Astrocyte (in vitro differentiated cells and primary cell): ENCODE measurements around the gene MMP1. TPM values are rescaled to one million over a fixed set of nuclear protein-coding genes. Genes with fewer than 3 reads are reported as not detected.

Experiments
- DNase-seq: peaks from one replicate; pipeline ENCODE4 v3.0.0-alpha.2; 2010; ENCODE audit warnings: low read depth
- FAIRE-seq: peaks from 2 replicates; lab custom pipeline; 2011; peaks lifted over from hg19 to GRCh38; lab: Jason Lieb, UNC
- H2AFZ ChIP-seq: 2 replicates; pipeline ENCODE4 v1.6.0; 2012; ENCODE audit warnings: low read depth, low read length, inconsistent platforms
- H3K27ac ChIP-seq: 2 replicates; pipeline ENCODE4 v1.5.1; 2011; ENCODE audit warnings: low read depth, low read length, inconsistent platforms
- H3K27me3 ChIP-seq: 2 replicates; pipeline ENCODE4 v1.6.0; 2011; ENCODE audit warnings: low read length, inconsistent platforms; ENCODE audit not compliant: insufficient read depth
- H3K36me3 ChIP-seq: 2 replicates; pipeline ENCODE4 v1.5.1; 2011; ENCODE audit warnings: low read length, inconsistent platforms; ENCODE audit not compliant: insufficient read depth
- H3K4me1 ChIP-seq: 2 replicates; pipeline ENCODE4 v1.5.1; 2011; ENCODE audit warnings: low read length, inconsistent platforms; ENCODE audit not compliant: insufficient read depth
- H3K4me2 ChIP-seq: 2 replicates; pipeline ENCODE4 v1.6.0; 2012; ENCODE audit warnings: low read length, inconsistent platforms
- H3K4me3 ChIP-seq: 2 replicates; pipeline ENCODE4 v1.5.1; 2011; ENCODE audit warnings: low read depth, mild to moderate bottlenecking, low read length, inconsistent platforms; ENCODE audit not compliant: insufficient read depth
- H3K79me2 ChIP-seq: 2 replicates; pipeline ENCODE4 v1.6.0; 2012; ENCODE audit warnings: mild to moderate bottlenecking, low read length, inconsistent platforms; ENCODE audit not compliant: insufficient read depth
- H3K9ac ChIP-seq: 2 replicates; pipeline ENCODE4 v1.6.0; 2012; ENCODE audit warnings: mild to moderate bottlenecking, low read length, inconsistent platforms
- H3K9me3 ChIP-seq: 2 replicates; pipeline ENCODE4 v1.5.1; 2012; ENCODE audit warnings: low read depth, mild to moderate bottlenecking, low read length, inconsistent platforms; ENCODE audit not compliant: insufficient read depth
- H4K20me1 ChIP-seq: 2 replicates; pipeline ENCODE4 v1.6.0; 2012; ENCODE audit warnings: low read length, inconsistent platforms; ENCODE audit not compliant: insufficient read depth
- H3K27ac Mint-ChIP-seq: one replicate; pipeline ENCODE4 v1.8.0; 2021; ENCODE audit warnings: mild to moderate bottlenecking, mixed read lengths; ENCODE audit not compliant: unreplicated experiment
- H3K27me3 Mint-ChIP-seq: one replicate; pipeline ENCODE4 v1.8.0; 2021; ENCODE audit warnings: low read depth, mixed read lengths; ENCODE audit not compliant: unreplicated experiment
- H3K36me3 Mint-ChIP-seq: one replicate; pipeline ENCODE4 v1.8.0; 2021; ENCODE audit warnings: low read depth, mixed read lengths; ENCODE audit not compliant: unreplicated experiment
- H3K4me1 Mint-ChIP-seq: one replicate; pipeline ENCODE4 v1.8.0; 2021; ENCODE audit warnings: low read depth, mixed read lengths; ENCODE audit not compliant: unreplicated experiment
- H3K4me3 Mint-ChIP-seq: one replicate; pipeline ENCODE4 v1.8.0; 2021; ENCODE audit warnings: mild to moderate bottlenecking, moderate library complexity, mixed read lengths; ENCODE audit not compliant: unreplicated experiment
- H3K9me3 Mint-ChIP-seq: one replicate; pipeline ENCODE4 v1.8.0; 2021; ENCODE audit warnings: mild to moderate bottlenecking, mixed read lengths; ENCODE audit not compliant: unreplicated experiment
- EZH2 ChIP-seq: IDR thresholded peaks from 2 replicates; pipeline ENCODE4 v1.6.1; 2012; ENCODE audit warnings: mild to moderate bottlenecking, low read length, inconsistent platforms; ENCODE audit not compliant: insufficient read depth
- total RNA-seq: library from RNA; stranded (reverse); gene quantifications from 2 replicates; pipeline ENCODE4 v1.2.1, GENCODE V29; 2021
- TF ChIP-seq, protein P1 (sequence below): IDR thresholded peaks from 2 replicates; pipeline ENCODE4 v1.5.1; 2011; ENCODE audit warnings: low read depth, mild to moderate bottlenecking, inconsistent platforms, low read length, moderate library complexity; ENCODE audit not compliant: insufficient read depth

MMP1 gene
- total RNA-seq, 1 donor from 2014 or later: 0.64 TPM

DNA sequence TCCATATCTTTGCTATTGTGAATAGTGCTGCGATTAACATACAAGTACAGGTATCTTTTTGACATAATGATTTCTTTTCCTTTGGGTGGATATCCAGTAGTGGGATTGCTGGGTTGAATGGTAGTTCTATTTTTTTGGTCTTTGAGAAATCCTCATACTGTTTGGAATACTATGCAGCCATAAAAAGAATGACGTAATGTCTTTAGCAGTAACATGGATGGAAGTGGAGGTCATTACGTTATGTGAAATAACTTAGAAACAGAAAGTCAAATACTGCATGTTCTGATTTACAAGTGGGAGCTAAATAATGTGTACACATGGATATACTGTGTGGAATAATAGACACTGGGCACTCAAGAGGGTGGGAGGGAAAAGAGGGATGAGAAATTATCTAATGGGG, 13.6 kb downstream of the MMP1 start:
- Histone ChIP-seq H4K20me1 (no peaks in the 10 kb centered on the region), H3K27me3 (no peaks in the 10 kb centered on the region), H3K9me3 (no peaks in the 10 kb centered on the region), H3K4me1 (no peaks in the 10 kb centered on the region), H3K4me2 (no peak overlapping the region), H3K9ac (no peak overlapping the region), H2AFZ (no peak overlapping the region), H3K27ac (no peak overlapping the region), H3K79me2 (no peaks in the 10 kb centered on the region), H3K36me3 (no peaks in the 10 kb centered on the region), H3K4me3 (no peak overlapping the region)
- no peaks in the 10 kb centered on the region for H3K27me3 Mint-ChIP-seq
- DNase-seq (no peak), FAIRE-seq (no peak)
- H3K9me3 Mint-ChIP-seq: no peaks in the 10 kb centered on the region
- no peak overlapping the region for H3K27ac Mint-ChIP-seq
- no peaks in the 10 kb centered on the region for H3K36me3 Mint-ChIP-seq
- TF ChIP-seq EZH2: no peak
- TF ChIP-seq, protein P1, sequence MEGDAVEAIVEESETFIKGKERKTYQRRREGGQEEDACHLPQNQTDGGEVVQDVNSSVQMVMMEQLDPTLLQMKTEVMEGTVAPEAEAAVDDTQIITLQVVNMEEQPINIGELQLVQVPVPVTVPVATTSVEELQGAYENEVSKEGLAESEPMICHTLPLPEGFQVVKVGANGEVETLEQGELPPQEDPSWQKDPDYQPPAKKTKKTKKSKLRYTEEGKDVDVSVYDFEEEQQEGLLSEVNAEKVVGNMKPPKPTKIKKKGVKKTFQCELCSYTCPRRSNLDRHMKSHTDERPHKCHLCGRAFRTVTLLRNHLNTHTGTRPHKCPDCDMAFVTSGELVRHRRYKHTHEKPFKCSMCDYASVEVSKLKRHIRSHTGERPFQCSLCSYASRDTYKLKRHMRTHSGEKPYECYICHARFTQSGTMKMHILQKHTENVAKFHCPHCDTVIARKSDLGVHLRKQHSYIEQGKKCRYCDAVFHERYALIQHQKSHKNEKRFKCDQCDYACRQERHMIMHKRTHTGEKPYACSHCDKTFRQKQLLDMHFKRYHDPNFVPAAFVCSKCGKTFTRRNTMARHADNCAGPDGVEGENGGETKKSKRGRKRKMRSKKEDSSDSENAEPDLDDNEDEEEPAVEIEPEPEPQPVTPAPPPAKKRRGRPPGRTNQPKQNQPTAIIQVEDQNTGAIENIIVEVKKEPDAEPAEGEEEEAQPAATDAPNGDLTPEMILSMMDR: no peak
- H3K4me3 Mint-ChIP-seq: no peak overlapping the region
- H3K4me1 Mint-ChIP-seq: peaks cover 7% of the 10 kb centered on the region

DNA sequence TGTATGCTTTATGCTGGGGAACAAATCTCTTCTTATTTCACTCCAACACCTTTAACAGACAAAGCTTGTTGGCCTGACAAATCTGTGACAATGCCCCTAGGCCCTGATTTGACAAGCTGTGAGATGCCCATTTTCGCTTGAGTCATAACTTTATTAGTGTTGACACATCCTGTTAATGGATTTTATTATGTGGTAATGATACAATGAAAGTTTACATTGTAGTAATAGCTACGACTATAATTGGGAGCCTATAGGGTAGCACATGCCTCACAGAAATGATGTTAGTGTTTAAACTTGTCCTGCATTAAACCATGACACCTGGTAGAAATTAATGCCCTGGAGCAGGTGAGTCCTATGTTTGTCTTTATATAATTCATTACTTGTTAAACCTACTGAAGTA, 14.2 kb downstream of the MMP1 start:
- H3K4me1 Mint-ChIP-seq: peaks cover 7% of the 10 kb centered on the region
- TF ChIP-seq EZH2: no peak
- TF ChIP-seq, protein P1: no peak
- H3K9me3 Mint-ChIP-seq: no peaks in the 10 kb centered on the region
- FAIRE-seq: no peak
- Histone ChIP-seq H3K79me2 (no peaks in the 10 kb centered on the region), H3K4me3 (no peak overlapping the region), H3K4me2 (no peak overlapping the region), H3K27ac (no peak overlapping the region), H4K20me1 (no peaks in the 10 kb centered on the region), H3K9me3 (no peaks in the 10 kb centered on the region), H2AFZ (no peak overlapping the region), H3K9ac (no peak overlapping the region), H3K4me1 (no peaks in the 10 kb centered on the region), H3K27me3 (no peaks in the 10 kb centered on the region), H3K36me3 (no peaks in the 10 kb centered on the region)
- no peaks in the 10 kb centered on the region for H3K36me3 Mint-ChIP-seq
- H3K27ac Mint-ChIP-seq: no peak overlapping the region
- DNase-seq: no peak
- H3K4me3 Mint-ChIP-seq: no peak overlapping the region
- H3K27me3 Mint-ChIP-seq: no peaks in the 10 kb centered on the region

DNA sequence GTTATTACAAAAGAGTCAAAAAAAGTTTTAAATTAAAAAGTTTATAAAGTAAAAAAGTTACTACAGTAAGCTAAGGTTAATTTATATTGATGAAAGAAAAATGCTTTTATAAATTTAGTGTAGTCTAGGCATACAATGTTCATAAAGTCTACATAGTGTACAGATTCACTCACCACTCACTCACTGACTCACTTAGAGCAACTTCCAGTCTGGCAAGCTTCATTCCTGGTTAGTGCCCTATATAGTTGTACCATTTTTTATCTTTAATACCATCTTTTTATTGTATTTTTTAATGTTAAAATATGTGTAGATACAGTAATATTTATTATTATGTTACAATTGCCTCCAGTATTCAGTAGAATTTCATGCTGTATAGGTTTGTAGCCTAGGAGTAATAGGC, 14.9 kb downstream of the MMP1 start:
- Mint-ChIP-seq H3K4me1 (peaks cover 7% of the 10 kb centered on the region), H3K36me3 (no peaks in the 10 kb centered on the region)
- no peaks in the 10 kb centered on the region for H4K20me1 ChIP-seq

More for the DNA sequence above, 14.9 kb downstream of the MMP1 start:
- Mint-ChIP-seq H3K27me3 (no peaks in the 10 kb centered on the region), H3K4me3 (no peak overlapping the region), H3K27ac (no peak overlapping the region), H3K9me3 (no peaks in the 10 kb centered on the region)
- H3K4me2 ChIP-seq: no peak overlapping the region
- no peaks in the 10 kb centered on the region for H3K9me3 ChIP-seq
- DNase-seq (no peak), FAIRE-seq (no peak)
- H3K27me3 ChIP-seq: no peaks in the 10 kb centered on the region
- H3K4me1 ChIP-seq: no peaks in the 10 kb centered on the region
- no peak overlapping the region for H3K9ac ChIP-seq
- no peaks in the 10 kb centered on the region for H3K36me3 ChIP-seq
- H3K79me2 ChIP-seq: no peaks in the 10 kb centered on the region
- no peak overlapping the region for H3K4me3 ChIP-seq
- no peak overlapping the region for H3K27ac ChIP-seq
- no peak for TF ChIP-seq EZH2
- TF ChIP-seq, protein P1: no peak
- no peak overlapping the region for H2AFZ ChIP-seq
